Measurements from ENCODE around the gene PABPC4L.

Gene PABPC4L

DNA sequence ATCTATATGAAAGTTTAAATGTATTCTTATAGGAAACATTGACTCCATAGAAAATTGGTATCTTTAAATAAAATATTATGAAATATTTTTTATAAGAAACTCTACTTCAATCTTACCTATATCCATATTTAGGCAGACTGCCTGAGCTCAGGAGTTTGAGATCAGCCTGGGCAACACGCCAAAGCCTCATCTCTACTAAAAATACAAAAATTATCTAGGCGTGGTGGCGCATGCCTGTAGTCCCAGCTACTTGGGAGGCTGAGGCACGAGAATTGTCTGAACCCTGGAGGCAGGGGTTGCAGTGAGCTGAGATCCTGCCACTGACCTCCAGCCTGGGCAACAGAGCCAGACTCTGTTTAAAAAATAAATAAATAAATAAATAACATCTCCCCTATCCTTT, 47.5 kb downstream of the PABPC4L start:
- TF ChIP-seq, protein P1, sequence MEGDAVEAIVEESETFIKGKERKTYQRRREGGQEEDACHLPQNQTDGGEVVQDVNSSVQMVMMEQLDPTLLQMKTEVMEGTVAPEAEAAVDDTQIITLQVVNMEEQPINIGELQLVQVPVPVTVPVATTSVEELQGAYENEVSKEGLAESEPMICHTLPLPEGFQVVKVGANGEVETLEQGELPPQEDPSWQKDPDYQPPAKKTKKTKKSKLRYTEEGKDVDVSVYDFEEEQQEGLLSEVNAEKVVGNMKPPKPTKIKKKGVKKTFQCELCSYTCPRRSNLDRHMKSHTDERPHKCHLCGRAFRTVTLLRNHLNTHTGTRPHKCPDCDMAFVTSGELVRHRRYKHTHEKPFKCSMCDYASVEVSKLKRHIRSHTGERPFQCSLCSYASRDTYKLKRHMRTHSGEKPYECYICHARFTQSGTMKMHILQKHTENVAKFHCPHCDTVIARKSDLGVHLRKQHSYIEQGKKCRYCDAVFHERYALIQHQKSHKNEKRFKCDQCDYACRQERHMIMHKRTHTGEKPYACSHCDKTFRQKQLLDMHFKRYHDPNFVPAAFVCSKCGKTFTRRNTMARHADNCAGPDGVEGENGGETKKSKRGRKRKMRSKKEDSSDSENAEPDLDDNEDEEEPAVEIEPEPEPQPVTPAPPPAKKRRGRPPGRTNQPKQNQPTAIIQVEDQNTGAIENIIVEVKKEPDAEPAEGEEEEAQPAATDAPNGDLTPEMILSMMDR (IDR thresholded peaks at IDR 0.05): no peak
- H3K9ac ChIP-seq: no peak overlapping the region
- no peak overlapping the region for H3K4me3 ChIP-seq (ENCODE audit: low read depth, low read length)

DNA sequence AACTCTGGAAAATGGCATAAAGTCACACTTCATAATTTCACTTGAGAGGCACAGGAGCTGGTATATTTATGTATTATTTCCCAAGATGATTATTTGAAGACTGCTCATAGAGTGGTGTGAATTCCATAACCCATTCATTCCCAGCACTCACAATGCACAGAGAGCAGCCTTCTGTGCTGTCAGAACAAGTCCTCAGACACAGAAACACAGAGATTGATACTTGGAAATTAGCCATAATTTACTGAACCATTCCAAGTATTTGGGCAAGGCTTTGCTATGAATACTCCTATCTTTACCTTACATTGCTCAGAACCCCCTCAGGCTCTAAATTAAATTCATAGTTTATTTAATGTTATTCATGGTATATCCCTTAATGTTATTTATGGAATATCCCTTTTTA, 53.6 kb downstream of the PABPC4L start:
- Histone ChIP-seq H3K4me1 (no peaks in the 10 kb centered on the region), H3K9ac (no peak overlapping the region), H2AFZ (no peak overlapping the region), H3K27me3 (ENCODE audit: control insufficient read depth, insufficient read depth, low read length) (no peaks in the 10 kb centered on the region), H3K4me3 (ENCODE audit: low read depth, low read length) (no peak overlapping the region), H3K27ac (no peak overlapping the region), H3K79me2 (no peaks in the 10 kb centered on the region), H3K9me3 (ENCODE audit: control insufficient read depth, low read length) (no peaks in the 10 kb centered on the region), H3K4me2 (ENCODE audit: low read length) (no peak overlapping the region), H3K36me3 (ENCODE audit: control insufficient read depth, insufficient read depth, low read length) (no peaks in the 10 kb centered on the region)
- TF ChIP-seq, protein P1 (IDR thresholded peaks at IDR 0.05): no peak

More for the DNA sequence above, 47.5 kb downstream of the PABPC4L start:
- H2AFZ ChIP-seq: no peak overlapping the region
- no peaks in the 10 kb centered on the region for H3K79me2 ChIP-seq
- no peak overlapping the region for H3K4me2 ChIP-seq (ENCODE audit: low read length)
- no peaks in the 10 kb centered on the region for H3K36me3 ChIP-seq (ENCODE audit: control insufficient read depth, insufficient read depth, low read length)
- no peaks in the 10 kb centered on the region for H3K27me3 ChIP-seq (ENCODE audit: control insufficient read depth, insufficient read depth, low read length)
- H3K9me3 ChIP-seq (ENCODE audit: control insufficient read depth, low read length): no peaks in the 10 kb centered on the region
- no peaks in the 10 kb centered on the region for H3K4me1 ChIP-seq
- no peak overlapping the region for H3K27ac ChIP-seq

All from parathyroid adenoma (tissue), 2 donors.